Suprapubic skin (tissue), 3 donors: ENCODE results near the gene IQGAP2.

Source experiments
- CTCF ChIP-seq, 2 donors: fragments of 200-600 bp in 1 of 2; fragments of 450-650 bp in 1 of 2; sonication (generic) in 1 of 2; IDR thresholded peaks; one replicate each; pipeline ENCODE4 v1.5.1; 2016 to 2019; ENCODE audit warnings: antibody characterized with exemption in 2 of 2, mild to moderate bottlenecking in 1 of 2, moderate library complexity in 1 of 2
- EP300 ChIP-seq: sonication (generic); formaldehyde crosslinking; IDR thresholded peaks from one replicate; pipeline ENCODE4 v1.6.1; 2017; ENCODE audit warnings: antibody characterized with exemption
- POLR2A ChIP-seq, 2 donors: fragments of 450-650 bp; IDR thresholded peaks; one replicate each; pipeline ENCODE4 v1.6.1; 2017; ENCODE audit warnings: antibody characterized with exemption in 2 of 2, mild to moderate bottlenecking in 2 of 2, moderate library complexity in 2 of 2

- TF ChIP-seq CTCF (IDR thresholded peaks at IDR 0.05) (no peak), POLR2A (IDR thresholded peaks at IDR 0.05) (no peak), EP300 (no peak)
Observed at GRCh38 chr5:76754668-76755078, 351.6 kb downstream of the IQGAP2 start.
